ENCODE measurements around the gene TRAF3. TPM values are rescaled to one million over a fixed set of nuclear protein-coding genes. Genes with fewer than 3 reads are reported as not detected.

The TRAF3 gene
- total RNA-seq, 1 experiment from 2014 or later: 25.3 TPM

- no peak for DNase-seq (ENCODE audit: unreplicated experiment)
- ChIA-PET CTCF (interaction anchor here (0.7 to 1.0 kb wide), 4 partner anchors 10 to 247 kb away, joined by 3 to 4 read pairs (median 3); no protein-coding TSS in a partner anchor), POLR2A (interaction anchor here (1.0 to 1.1 kb wide), 2 partner anchors 9 to 14 kb away, joined by 3 read pairs; no protein-coding TSS in a partner anchor)
- H3K4me3 Mint-ChIP-seq (ENCODE audit: unreplicated experiment): no peak overlapping the region
- no TSS peak for BruUV-seq (replicated peaks)
- peaks cover 83% of the 10 kb centered on the region for H3K36me3 Mint-ChIP-seq (ENCODE audit: insufficient read depth, unreplicated experiment)
- no peak overlapping the region for H3K27ac Mint-ChIP-seq (ENCODE audit: low read depth, unreplicated experiment)
- no peaks in the 10 kb centered on the region for H3K27me3 Mint-ChIP-seq (ENCODE audit: insufficient read depth, unreplicated experiment)
- no peaks in the 10 kb centered on the region for H3K9me3 Mint-ChIP-seq (ENCODE audit: unreplicated experiment)
- no peak for TF ChIP-seq CTCF (IDR thresholded peaks at IDR 0.05; ENCODE audit: unreplicated experiment)
- H3K4me1 Mint-ChIP-seq (ENCODE audit: insufficient read depth, unreplicated experiment): peaks cover 15% of the 10 kb centered on the region
- intact Hi-C loops (cut with micrococcal nuclease): no loop called here
These were observed 163.6 kb downstream of the TRAF3 start for GRCh38 chr14:102940729-102941362.

DNA sequence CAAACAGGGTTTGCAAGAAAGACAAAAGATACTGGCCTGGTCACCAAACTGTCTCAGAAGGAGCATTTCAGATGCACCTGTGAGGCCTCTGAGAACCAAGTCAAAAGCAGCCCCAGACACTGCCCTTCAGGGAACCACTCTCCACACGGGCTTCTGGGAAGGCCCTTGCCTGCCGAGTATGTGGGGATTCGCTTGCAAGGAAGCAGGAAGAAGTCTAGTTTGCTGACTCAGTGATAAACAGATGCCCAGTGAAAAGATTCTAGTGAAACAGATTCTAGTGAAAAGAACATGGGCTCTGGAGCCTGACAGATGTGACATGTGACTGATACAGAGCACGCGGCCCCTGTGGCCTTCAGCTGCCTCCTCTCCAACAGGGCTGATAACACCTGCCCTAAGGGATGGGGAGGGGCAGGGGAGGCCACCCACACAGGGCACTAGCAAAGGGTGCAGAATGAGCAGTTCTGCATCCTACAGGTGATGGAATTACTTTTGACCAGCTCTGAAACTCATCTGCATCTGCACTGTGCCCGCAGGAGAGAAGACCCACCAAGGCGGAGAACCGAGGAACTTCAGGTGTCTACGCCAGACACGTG is 164.3 kb downstream of the TRAF3 start:
- ChIA-PET POLR2A (interaction anchor here (1.1 kb wide), 1 partner anchor 8 kb away, joined by 3 read pairs; no protein-coding TSS in a partner anchor), CTCF (interaction anchor here (0.8 kb wide), 1 partner anchor 167 kb away, joined by 3 read pairs; no protein-coding TSS in a partner anchor)
- Mint-ChIP-seq H3K27me3 (ENCODE audit: insufficient read depth, unreplicated experiment) (no peaks in the 10 kb centered on the region), H3K9me3 (ENCODE audit: unreplicated experiment) (no peaks in the 10 kb centered on the region), H3K4me3 (ENCODE audit: unreplicated experiment) (no peak overlapping the region), H3K4me1 (ENCODE audit: insufficient read depth, unreplicated experiment) (peaks cover 15% of the 10 kb centered on the region), H3K27ac (ENCODE audit: low read depth, unreplicated experiment) (no peak overlapping the region), H3K36me3 (ENCODE audit: insufficient read depth, unreplicated experiment) (peaks cover 90% of the 10 kb centered on the region)
- no peak for DNase-seq (ENCODE audit: unreplicated experiment)
- no peak for TF ChIP-seq CTCF (IDR thresholded peaks at IDR 0.05; ENCODE audit: unreplicated experiment)
- intact Hi-C loops (cut with micrococcal nuclease): no loop called here
- no TSS peak for BruUV-seq (replicated peaks)

- peaks cover 89% of the 10 kb centered on the region for H3K36me3 Mint-ChIP-seq (ENCODE audit: insufficient read depth, unreplicated experiment)
- no TSS peak for BruUV-seq (replicated peaks)
- intact Hi-C loops (cut with micrococcal nuclease): no loop called here
- no peaks in the 10 kb centered on the region for H3K9me3 Mint-ChIP-seq (ENCODE audit: unreplicated experiment)
- POLR2A ChIA-PET: interaction anchor here (1.1 kb wide), 1 partner anchor 8 kb away, joined by 3 read pairs; no protein-coding TSS in a partner anchor
- TF ChIP-seq CTCF (IDR thresholded peaks at IDR 0.05; ENCODE audit: unreplicated experiment): no peak
- no peak overlapping the region for H3K4me3 Mint-ChIP-seq (ENCODE audit: unreplicated experiment)
- H3K4me1 Mint-ChIP-seq (ENCODE audit: insufficient read depth, unreplicated experiment): peaks cover 15% of the 10 kb centered on the region
- no peaks in the 10 kb centered on the region for H3K27me3 Mint-ChIP-seq (ENCODE audit: insufficient read depth, unreplicated experiment)
- CTCF ChIA-PET: no interaction called here
- H3K27ac Mint-ChIP-seq (ENCODE audit: low read depth, unreplicated experiment): no peak overlapping the region
- DNase-seq (ENCODE audit: unreplicated experiment): no peak
These were observed 164.8 kb downstream of the TRAF3 start for GRCh38 chr14:102942069-102942468.

GRCh38 chr14:102943454-102943853 is 166.2 kb downstream of the TRAF3 start:
- no TSS peak for BruUV-seq (replicated peaks)

More at GRCh38 chr14:102943454-102943853, 166.2 kb downstream of the TRAF3 start:
- intact Hi-C loops (cut with micrococcal nuclease): no loop called here
- Mint-ChIP-seq H3K27me3 (ENCODE audit: insufficient read depth, unreplicated experiment) (no peaks in the 10 kb centered on the region), H3K4me1 (ENCODE audit: insufficient read depth, unreplicated experiment) (peaks cover 15% of the 10 kb centered on the region), H3K36me3 (ENCODE audit: insufficient read depth, unreplicated experiment) (peaks cover 84% of the 10 kb centered on the region), H3K27ac (ENCODE audit: low read depth, unreplicated experiment) (no peak overlapping the region), H3K4me3 (ENCODE audit: unreplicated experiment) (no peak overlapping the region), H3K9me3 (ENCODE audit: unreplicated experiment) (no peaks in the 10 kb centered on the region)
- CTCF ChIA-PET: interaction anchor here (0.6 kb wide), 1 partner anchor 53 kb away, joined by 3 read pairs; no protein-coding TSS in a partner anchor
- no peak for DNase-seq (ENCODE audit: unreplicated experiment)
- TF ChIP-seq CTCF (IDR thresholded peaks at IDR 0.05; ENCODE audit: unreplicated experiment): no peak
- POLR2A ChIA-PET: interaction anchor here (0.7 kb wide), 1 partner anchor 90 kb away, joined by 3 read pairs; no protein-coding TSS in a partner anchor
